IMR-90 (cell line): ENCODE results near the gene DNAJC6. TPM values are rescaled to one million over a fixed set of nuclear protein-coding genes. Genes with fewer than 3 reads are reported as not detected.
A peak's percentile ranks its signal among the peaks of the same experiment; 100 is the strongest.

Source experiments
- ATAC-seq: fragments of 200-7000 bp; cut with Tn5 transposase; 2 replicates; pipeline ENCODE4 v1.9.1; 2020; ENCODE audit warnings: low read depth, mild to moderate bottlenecking, moderate library complexity
- BruUV-seq: library from RNA; stranded (reverse); fragments of 400-500 nt; replicated peaks from 2 replicates; lab custom pipeline; 2021; lab: Mats Ljungman, UMichigan
- CTCF ChIA-PET: fragments of 300-600 bp; formaldehyde crosslinking; extraction: SDS; loops from one replicate; lab custom pipeline; 2021; ENCODE audit warnings: antibody characterized with exemption; lab: Yijun Ruan, JAX
- POLR2A ChIA-PET: fragments of 300-600 bp; sonication (Branson Sonifier 250); formaldehyde crosslinking; loops from one replicate; lab custom pipeline; 2022; ENCODE audit warnings: antibody characterized with exemption; ENCODE audit not compliant: unreplicated experiment; lab: Charles Lee
- DNase-seq: peaks from one replicate; pipeline ENCODE4 v3.0.0; 2013
- H2AFZ ChIP-seq: replicated peaks from 2 replicates; pipeline ENCODE3; 2013; ENCODE audit warnings: low read length, mild to moderate bottlenecking; ENCODE audit not compliant: poor library complexity
- H2AK5ac ChIP-seq: 2 replicates; pipeline ENCODE4 v1.6.1; 2013; ENCODE audit warnings: low read depth, low read length, inconsistent platforms
- H2AK9ac ChIP-seq: replicated peaks from 2 replicates; pipeline ENCODE3; 2013; ENCODE audit warnings: mild to moderate bottlenecking, low read depth, low read length, moderate library complexity; ENCODE audit not compliant: poor library complexity
- H2BK120ac ChIP-seq: 2 replicates; pipeline ENCODE4 v1.6.1; 2013; ENCODE audit warnings: low read depth, low read length, inconsistent platforms
- H2BK15ac ChIP-seq: 3 replicates; pipeline ENCODE4 v1.6.1; 2013; ENCODE audit warnings: low read depth, low read length, inconsistent platforms
- H2BK20ac ChIP-seq: 2 replicates; pipeline ENCODE4 v1.6.1; 2013; ENCODE audit warnings: low read depth, mild to moderate bottlenecking, inconsistent platforms, low read length, moderate library complexity
- H2BK5ac ChIP-seq: 2 replicates; pipeline ENCODE4 v1.6.1; 2013; ENCODE audit warnings: mild to moderate bottlenecking, low read depth, low read length, inconsistent platforms; ENCODE audit not compliant: poor library complexity, severe bottlenecking
- H3K14ac ChIP-seq: replicated peaks from 2 replicates; pipeline ENCODE4 v1.6.1; 2013; ENCODE audit warnings: low read depth, low read length, inconsistent platforms
- H3K18ac ChIP-seq: 2 replicates; pipeline ENCODE4 v1.6.1; 2013; ENCODE audit warnings: low read depth, low read length, control low read depth
- H3K23ac ChIP-seq: 2 replicates; pipeline ENCODE4 v1.6.1; 2013; ENCODE audit warnings: low read depth, low read length, inconsistent platforms
- H3K27ac ChIP-seq: 2 replicates; pipeline ENCODE4 v1.5.1; 2013; ENCODE audit warnings: mild to moderate bottlenecking, control low read depth, low read length; ENCODE audit not compliant: insufficient read depth
- H3K27me3 ChIP-seq: 2 replicates; pipeline ENCODE4 v1.6.1; 2013; ENCODE audit warnings: low read length; ENCODE audit not compliant: control insufficient read depth, insufficient read depth
- H3K36me3 ChIP-seq: 2 replicates; pipeline ENCODE4 v1.6.1; 2013; ENCODE audit warnings: low read length, mixed read lengths; ENCODE audit not compliant: control insufficient read depth, insufficient read depth
- H3K4ac ChIP-seq: 2 replicates; pipeline ENCODE4 v1.6.1; 2013; ENCODE audit warnings: low read depth, low read length, inconsistent platforms
- H3K4me1 ChIP-seq: 2 replicates; pipeline ENCODE4 v1.6.1; 2013; ENCODE audit warnings: low read length, mixed read lengths; ENCODE audit not compliant: control insufficient read depth, insufficient read depth
- H3K4me2 ChIP-seq: 2 replicates; pipeline ENCODE4 v1.6.1; 2013; ENCODE audit warnings: low read depth, mild to moderate bottlenecking, control low read depth, low read length, moderate library complexity
- H3K4me3 ChIP-seq: 2 replicates; pipeline ENCODE4 v1.5.1; 2013; ENCODE audit warnings: low read depth, mild to moderate bottlenecking, control low read depth, low read length, moderate library complexity; ENCODE audit not compliant: insufficient read depth
- H3K56ac ChIP-seq: 2 replicates; pipeline ENCODE4 v1.6.1; 2013; ENCODE audit warnings: low read length, inconsistent platforms; ENCODE audit not compliant: insufficient read depth; ENCODE audit errors: extremely low read depth
- H3K79me1 ChIP-seq, 2 experiments: 2 replicates each; pipeline ENCODE4 v1.6.1; 2013; ENCODE audit warnings: low read length in 2 of 2, inconsistent platforms in 1 of 2, low read depth in 1 of 2
- H3K9ac ChIP-seq: 2 replicates; pipeline ENCODE4 v1.6.1; 2013; ENCODE audit warnings: low read depth, low read length, control low read depth
- H3K9me1 ChIP-seq: 2 replicates; pipeline ENCODE4 v1.6.1; 2013; ENCODE audit warnings: low read length, inconsistent platforms; ENCODE audit not compliant: insufficient read depth
- H3K9me3 ChIP-seq: 2 replicates; pipeline ENCODE4 v1.6.1; 2013; ENCODE audit warnings: low read length; ENCODE audit not compliant: control insufficient read depth, insufficient read depth
- H4K20me1 ChIP-seq: 2 replicates; pipeline ENCODE4 v1.6.1; 2013; ENCODE audit warnings: low read length, inconsistent platforms; ENCODE audit not compliant: insufficient read depth
- H4K5ac ChIP-seq: 2 replicates; pipeline ENCODE4 v1.6.1; 2013; ENCODE audit warnings: mild to moderate bottlenecking, low read depth, low read length, control low read depth
- H4K8ac ChIP-seq, 2 experiments: 2 replicates each; pipeline ENCODE4 v1.6.1; 2013; ENCODE audit warnings: low read depth in 2 of 2, low read length in 2 of 2, control low read depth in 1 of 2, inconsistent platforms in 1 of 2
- H4K91ac ChIP-seq: 2 replicates; pipeline ENCODE4 v1.6.1; 2013; ENCODE audit warnings: low read depth, low read length, inconsistent platforms; ENCODE audit not compliant: insufficient read depth
- BHLHE40 ChIP-seq: fragments of 150-350 bp; IDR thresholded peaks from 2 replicates; pipeline ENCODE4 v1.6.1; 2016; ENCODE audit warnings: mild to moderate bottlenecking, low read depth, low read length
- CEBPB ChIP-seq: IDR thresholded peaks from 2 replicates; pipeline ENCODE4 v1.6.1; 2012; ENCODE audit warnings: low read depth, low read length, improper control_type of control experiment
- CHD1 ChIP-seq: IDR thresholded peaks from 2 replicates; pipeline ENCODE4 v1.6.1; 2012; ENCODE audit warnings: low read depth, low read length, improper control_type of control experiment
- CTCF ChIP-seq: conservative IDR thresholded peaks from 2 replicates; pipeline ENCODE4 v1.5.1; 2012; ENCODE audit warnings: mild to moderate bottlenecking, low read depth, low read length, improper control_type of control experiment
- FOS ChIP-seq: fragments of 150-350 bp; IDR thresholded peaks from 2 replicates; pipeline ENCODE4 v1.6.1; 2016; ENCODE audit warnings: low read depth, low read length
- MAFK ChIP-seq: IDR thresholded peaks from 2 replicates; pipeline ENCODE4 v1.6.1; 2012; ENCODE audit warnings: low read depth, low read length, improper control_type of control experiment
- MAZ ChIP-seq: IDR thresholded peaks from 2 replicates; pipeline ENCODE4 v1.6.1; 2012; ENCODE audit warnings: low read depth, mild to moderate bottlenecking, low read length, improper control_type of control experiment, moderate library complexity, borderline replicate concordance
- MXI1 ChIP-seq: IDR thresholded peaks from 2 replicates; pipeline ENCODE4 v1.6.1; 2012; ENCODE audit warnings: low read depth, mild to moderate bottlenecking, low read length, moderate library complexity, borderline replicate concordance
- NFE2L2 ChIP-seq: fragments of 150-350 bp; IDR thresholded peaks from 2 replicates; pipeline ENCODE4 v1.6.1; 2016; ENCODE audit warnings: low read depth, mild to moderate bottlenecking, low read length
- POLR2A ChIP-seq: IDR thresholded peaks from 2 replicates; pipeline ENCODE4 v1.6.1; 2012; ENCODE audit warnings: mild to moderate bottlenecking, low read depth, low read length
- RAD21 ChIP-seq: IDR thresholded peaks from 2 replicates; pipeline ENCODE4 v1.6.1; 2012; ENCODE audit warnings: low read length, improper control_type of control experiment
- RFX5 ChIP-seq: IDR thresholded peaks from 2 replicates; pipeline ENCODE4 v1.8.0; 2012; ENCODE audit warnings: low read depth, mild to moderate bottlenecking, low read length, moderate library complexity
- SMC3 ChIP-seq: fragments of 150-350 bp; IDR thresholded peaks from 2 replicates; pipeline ENCODE4 v1.6.1; 2016; ENCODE audit warnings: low read depth, mild to moderate bottlenecking, antibody characterized with exemption, low read length, moderate library complexity
- WGBS, 2 experiments: methylation state at CpG; one replicate each; pipeline versions ENCODE4 v1.1.5 to v1.1.7; 2013; ENCODE audit warnings: missing lambda C conversion rate in 2 of 2; ENCODE audit not compliant: insufficient read length in 1 of 2; ENCODE audit errors: extremely low coverage in 2 of 2; 5-methylcytosine and 5-hydroxymethylcytosine counted together
- dilution Hi-C: fragments of 300-500 bp; cut with HindIII; formaldehyde crosslinking; loops from one replicate; pipeline ENCODE4 v1.14.3; 2018; ENCODE audit warnings: low sequenced_read_pairs; ENCODE audit not compliant: unreplicated experiment
- in situ Hi-C: fragments of 300-500 bp; cut with MboI; formaldehyde crosslinking; loops from 3 replicates; pipeline ENCODE4 v1.14.3; 2019; ENCODE audit warnings: low sequenced_read_pairs, inconsistent platforms, mixed read lengths
- intact Hi-C: fragments of 100-400 bp; cut with micrococcal nuclease; formaldehyde crosslinking; loops from 2 replicates; pipeline ENCODE4 v1.10.0; 2022
- polyA plus RNA-seq, 3 experiments: library from polyadenylated mRNA; depleted of rRNA; stranded (reverse); fragments of >200 nt; gene quantifications; 2 replicates each; pipeline ENCODE4 v1.2.3, GENCODE V29; 2012; ENCODE audit warnings: low replicate concordance in 1 of 3
- total RNA-seq: library from RNA; depleted of rRNA; stranded (reverse); fragments of >200 nt; gene quantifications from 2 replicates; pipeline ENCODE4 v1.2.3, GENCODE V29; 2012
- TF ChIP-seq, protein P1 (sequence below): fragments of 150-350 bp; IDR thresholded peaks from 2 replicates; pipeline ENCODE4 v1.6.1; 2016; ENCODE audit warnings: low read depth, mild to moderate bottlenecking, low read length, moderate library complexity, borderline replicate concordance
- TF ChIP-seq, protein P2 (sequence below): fragments of 150-350 bp; IDR thresholded peaks from 2 replicates; pipeline ENCODE4 v1.6.1; 2017; ENCODE audit warnings: mild to moderate bottlenecking, antibody characterized with exemption, low read length, low read depth

The DNAJC6 gene
- total and polyA plus RNA-seq, 2 of the 4 experiments (the other 2 are of a cell fraction), result 0.05 to 0.18 TPM

DNA sequence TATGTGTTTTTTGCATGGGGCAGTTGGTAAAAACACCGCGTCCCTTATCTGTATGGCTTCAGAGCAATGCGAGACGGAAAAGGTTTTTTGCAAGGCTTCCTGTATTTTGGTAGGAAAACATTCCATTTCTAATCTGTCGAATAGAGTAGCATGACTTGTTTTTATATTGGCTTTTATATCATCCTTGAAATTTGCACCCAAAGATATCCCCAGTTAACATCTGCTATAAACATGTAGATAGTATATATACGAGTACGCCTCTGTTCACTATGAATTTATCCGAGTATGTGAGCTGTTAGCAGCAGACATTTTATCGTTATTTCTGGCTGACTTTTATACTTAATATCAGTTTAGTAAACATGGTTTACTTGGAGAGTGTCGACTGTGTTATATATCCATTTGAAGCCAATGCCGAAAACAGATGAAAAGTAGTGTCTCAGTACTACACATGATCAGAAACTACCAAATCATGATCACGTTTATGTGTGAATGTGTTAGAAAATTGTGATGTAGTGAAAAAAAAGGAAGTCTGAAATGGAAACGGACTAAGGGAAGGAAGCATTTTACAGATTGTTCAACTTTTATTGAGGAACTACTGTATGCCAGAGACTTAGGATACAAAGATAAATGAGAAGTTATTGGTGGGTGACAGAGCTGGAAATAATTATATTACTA lies 112.1 kb downstream of the DNAJC6 start:
- Histone ChIP-seq H3K79me1 (peaks cover 22 to 35% of the 10 kb centered on the region in 2 experiments), H3K23ac (peak overlapping the region; percentile 99), H2BK5ac (peak overlapping the region; percentile 99), H3K9me1 (peaks cover 19% of the 10 kb centered on the region), H3K27ac (peak overlapping the region; percentile 100), H3K9ac (peak overlapping the region; percentile 99), H2AK9ac (peak overlapping the region; percentile 97), H3K36me3 (peaks cover 9% of the 10 kb centered on the region), H2BK20ac (no peak overlapping the region), H2AFZ (peak overlapping the region; percentile 94), H3K4ac (peak overlapping the region; percentile 98), H2BK120ac (peak overlapping the region; percentile 78), H3K4me3 (peak overlapping the region; percentile 93), H4K8ac (peak overlapping the region; percentile 97 to 100), H4K91ac (peak overlapping the region; percentile 95; the same call in 1 of the 2 replicates), H3K14ac (peak overlapping the region; percentile 97), H4K20me1 (peaks cover 3% of the 10 kb centered on the region; the same call in 1 of the 2 replicates), H3K27me3 (no peaks in the 10 kb centered on the region), H2BK15ac (peak overlapping the region; percentile 67; the same call in 1 of the 3 replicates), H3K56ac (peak overlapping the region; percentile 95), H3K18ac (peak overlapping the region; percentile 96; the same call in 1 of the 2 replicates), H3K4me1 (peaks cover 20% of the 10 kb centered on the region), H2AK5ac (no peak overlapping the region), H3K4me2 (peak overlapping the region; percentile 93), H3K9me3 (no peaks in the 10 kb centered on the region), H4K5ac (peak overlapping the region; percentile 96)
- intact Hi-C loops (loop anchor here (5.0 kb wide), 2 partner anchors 169 to 526 kb away; no protein-coding TSS in a partner anchor), in situ Hi-C loops (loop anchor here (10.0 kb wide), 3 partner anchors 357 to 1023 kb away; no protein-coding TSS in a partner anchor), dilution Hi-C loops (no loop called here)
- ChIA-PET CTCF (no interaction called here), POLR2A (no interaction called here)
- ATAC-seq (no peak), DNase-seq (peak; percentile 23)
- WGBS, 2 experiments, result 0 to 100% methylated on average over 1 to 2 of the region's 13 CpGs
- BruUV-seq, result TSS peak; percentile 43
- TF ChIP-seq MAZ (no peak), MAFK (no peak), BHLHE40 (no peak), CTCF (no peak), POLR2A (no peak), RFX5 (no peak), CEBPB (no peak), MXI1 (no peak), RAD21 (no peak), NFE2L2 (no peak), SMC3 (no peak), FOS (no peak), CHD1 (no peak)
- TF ChIP-seq, protein P1, sequence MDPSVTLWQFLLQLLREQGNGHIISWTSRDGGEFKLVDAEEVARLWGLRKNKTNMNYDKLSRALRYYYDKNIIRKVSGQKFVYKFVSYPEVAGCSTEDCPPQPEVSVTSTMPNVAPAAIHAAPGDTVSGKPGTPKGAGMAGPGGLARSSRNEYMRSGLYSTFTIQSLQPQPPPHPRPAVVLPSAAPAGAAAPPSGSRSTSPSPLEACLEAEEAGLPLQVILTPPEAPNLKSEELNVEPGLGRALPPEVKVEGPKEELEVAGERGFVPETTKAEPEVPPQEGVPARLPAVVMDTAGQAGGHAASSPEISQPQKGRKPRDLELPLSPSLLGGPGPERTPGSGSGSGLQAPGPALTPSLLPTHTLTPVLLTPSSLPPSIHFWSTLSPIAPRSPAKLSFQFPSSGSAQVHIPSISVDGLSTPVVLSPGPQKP, result no peak
- TF ChIP-seq, protein P2, sequence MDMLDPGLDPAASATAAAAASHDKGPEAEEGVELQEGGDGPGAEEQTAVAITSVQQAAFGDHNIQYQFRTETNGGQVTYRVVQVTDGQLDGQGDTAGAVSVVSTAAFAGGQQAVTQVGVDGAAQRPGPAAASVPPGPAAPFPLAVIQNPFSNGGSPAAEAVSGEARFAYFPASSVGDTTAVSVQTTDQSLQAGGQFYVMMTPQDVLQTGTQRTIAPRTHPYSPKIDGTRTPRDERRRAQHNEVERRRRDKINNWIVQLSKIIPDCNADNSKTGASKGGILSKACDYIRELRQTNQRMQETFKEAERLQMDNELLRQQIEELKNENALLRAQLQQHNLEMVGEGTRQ, result no peak
